Measurements from ENCODE around the gene RBBP5. TPM values are rescaled to one million over a fixed set of nuclear protein-coding genes. Genes with fewer than 3 reads are reported as not detected.

The RBBP5 gene
- total and polyA plus RNA-seq, 4 donors = 5.2 to 18.0 (median 9.7) TPM

DNA sequence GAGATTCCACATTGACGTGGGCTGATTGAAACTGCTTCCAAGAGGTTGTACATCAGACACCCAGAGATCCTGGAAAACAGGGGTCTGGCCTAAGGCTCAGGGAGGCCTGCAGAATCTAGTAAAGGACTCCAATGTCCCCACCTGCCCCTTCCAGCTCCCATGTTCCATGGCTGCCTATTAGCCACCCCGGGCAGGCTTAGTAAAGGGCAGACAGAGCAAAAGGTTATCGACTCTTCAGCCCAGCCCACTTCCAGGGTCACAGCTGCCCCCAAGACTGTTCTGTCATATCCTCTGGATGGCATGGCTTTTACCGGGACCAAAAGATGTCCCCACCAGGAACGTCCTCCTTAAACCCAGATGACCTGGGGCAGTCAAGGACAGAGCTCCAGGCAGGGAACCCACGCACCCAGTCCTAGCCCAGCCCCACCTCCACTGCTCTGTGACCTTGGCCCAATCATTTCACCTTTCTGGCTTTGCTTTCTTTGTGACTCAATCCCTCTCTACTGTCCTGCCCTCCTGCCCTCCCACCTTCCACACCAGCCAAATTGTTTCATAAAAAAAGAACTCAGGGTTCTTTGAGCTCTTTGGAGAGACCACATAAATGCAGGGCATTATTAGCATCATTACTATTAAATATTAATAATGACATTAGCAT, 83.5 kb downstream of the RBBP5 start:
- Histone ChIP-seq H3K36me3 (ENCODE audit: control insufficient read depth in 4 of 4, insufficient read depth in 4 of 4, low read length in 4 of 4) (no peaks in the 10 kb centered on the region), H3K9ac (ENCODE audit: insufficient read depth in 1 of 2, low read length in 2 of 2) (no peak overlapping the region), H3K27ac (ENCODE audit: low read depth in 1 of 2, low read length in 1 of 2) (no peak overlapping the region), H3K4me1 (ENCODE audit: control insufficient read depth in 5 of 5, insufficient read depth in 5 of 5, low read length in 5 of 5) (peaks cover 0 to 3% (median 0%) of the 10 kb centered on the region in 5 donors), H3K4me3 (no peak overlapping the region), H3K27me3 (ENCODE audit: control insufficient read depth in 3 of 3, insufficient read depth in 3 of 3, low read length in 2 of 3) (peaks cover 3 to 35% (median 7%) of the 10 kb centered on the region in 3 donors), H3K9me3 (ENCODE audit: control insufficient read depth in 4 of 4, insufficient read depth in 3 of 4, low read length in 3 of 4) (peaks cover 0 to 2% (median 0%) of the 10 kb centered on the region in 4 donors)
- TF ChIP-seq, protein P1, sequence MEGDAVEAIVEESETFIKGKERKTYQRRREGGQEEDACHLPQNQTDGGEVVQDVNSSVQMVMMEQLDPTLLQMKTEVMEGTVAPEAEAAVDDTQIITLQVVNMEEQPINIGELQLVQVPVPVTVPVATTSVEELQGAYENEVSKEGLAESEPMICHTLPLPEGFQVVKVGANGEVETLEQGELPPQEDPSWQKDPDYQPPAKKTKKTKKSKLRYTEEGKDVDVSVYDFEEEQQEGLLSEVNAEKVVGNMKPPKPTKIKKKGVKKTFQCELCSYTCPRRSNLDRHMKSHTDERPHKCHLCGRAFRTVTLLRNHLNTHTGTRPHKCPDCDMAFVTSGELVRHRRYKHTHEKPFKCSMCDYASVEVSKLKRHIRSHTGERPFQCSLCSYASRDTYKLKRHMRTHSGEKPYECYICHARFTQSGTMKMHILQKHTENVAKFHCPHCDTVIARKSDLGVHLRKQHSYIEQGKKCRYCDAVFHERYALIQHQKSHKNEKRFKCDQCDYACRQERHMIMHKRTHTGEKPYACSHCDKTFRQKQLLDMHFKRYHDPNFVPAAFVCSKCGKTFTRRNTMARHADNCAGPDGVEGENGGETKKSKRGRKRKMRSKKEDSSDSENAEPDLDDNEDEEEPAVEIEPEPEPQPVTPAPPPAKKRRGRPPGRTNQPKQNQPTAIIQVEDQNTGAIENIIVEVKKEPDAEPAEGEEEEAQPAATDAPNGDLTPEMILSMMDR (IDR thresholded peaks at IDR 0.05; ENCODE audit: control extremely low read depth, extremely low read depth) = no peak
- no peak for ATAC-seq (ENCODE audit: insufficient read depth, low FRiP score)
- DNase-seq = no peak
- 82 to 90% methylated on average over 6 of the region's 6 CpGs for WGBS, 2 donors

- Histone ChIP-seq H3K27ac (ENCODE audit: low read depth in 1 of 2, low read length in 1 of 2) (no peak overlapping the region), H3K9ac (ENCODE audit: insufficient read depth in 1 of 2, low read length in 2 of 2) (no peak overlapping the region), H3K4me3 (no peak overlapping the region), H3K4me1 (ENCODE audit: control insufficient read depth in 5 of 5, insufficient read depth in 5 of 5, low read length in 5 of 5) (no peaks in the 10 kb centered on the region), H3K9me3 (ENCODE audit: control insufficient read depth in 4 of 4, insufficient read depth in 3 of 4, low read length in 3 of 4) (peaks cover 0 to 2% (median 0%) of the 10 kb centered on the region in 4 donors), H3K27me3 (ENCODE audit: control insufficient read depth in 3 of 3, insufficient read depth in 3 of 3, low read length in 2 of 3) (peaks cover 0 to 33% (median 7%) of the 10 kb centered on the region in 3 donors), H3K36me3 (ENCODE audit: control insufficient read depth in 4 of 4, insufficient read depth in 4 of 4, low read length in 4 of 4) (no peaks in the 10 kb centered on the region)
- no peak for DNase-seq
- no peak for ATAC-seq (ENCODE audit: insufficient read depth, low FRiP score)
- TF ChIP-seq, protein P1 (IDR thresholded peaks at IDR 0.05; ENCODE audit: control extremely low read depth, extremely low read depth) = no peak
- WGBS, 2 donors = 88 to 91% methylated on average over 9 of the region's 9 CpGs
Measured at GRCh38 chr1:205037539-205037938, 84.2 kb downstream of the RBBP5 start.

Other genes with a start within 250 kb of the RBBP5 start
- under 1 TPM; 0.06 to 0.48 TPM for gene CNTN2, start 78.8 kb downstream of the RBBP5 start, total RNA-seq
- under 1 TPM; 0.01 to 0.08 TPM for gene CNTN2, start 78.8 kb downstream of the RBBP5 start, polyA plus RNA-seq
- gene TMEM81, start 37.5 kb downstream of the RBBP5 start, total RNA-seq = 1 to 10 TPM; 1.5 to 2.6 TPM
- gene TMEM81, start 37.5 kb downstream of the RBBP5 start, polyA plus RNA-seq = 1 to 10 TPM; 1.5 to 2.5 TPM
- gene DSTYK, start 89.7 kb upstream of the RBBP5 start, total RNA-seq = 10 to 100 TPM; 10.1 to 19.3 TPM
- 1 to 10 TPM; 3.5 to 4.2 TPM for gene DSTYK, start 89.7 kb upstream of the RBBP5 start, polyA plus RNA-seq
- 10 to 100 TPM in 1 of 2 donors, 1 to 10 TPM in 1; 2.9 to 27.0 TPM for gene TMCC2, start 106.0 kb upstream of the RBBP5 start, total RNA-seq
- 1 to 10 TPM; 1.9 to 2.0 TPM for gene TMCC2, start 106.0 kb upstream of the RBBP5 start, polyA plus RNA-seq
- gene NUAK2, start 199.8 kb upstream of the RBBP5 start, total RNA-seq = 10 to 100 TPM in 1 of 2 donors, 1 to 10 TPM in 1; 9.2 to 14.1 TPM
- gene NUAK2, start 199.8 kb upstream of the RBBP5 start, polyA plus RNA-seq = 1 to 10 TPM; 4.2 to 9.2 TPM
- gene KLHDC8A, start 234.9 kb upstream of the RBBP5 start, total RNA-seq = 1 to 10 TPM in 1 of 2 donors, under 1 TPM in 1; 0.58 to 1.4 TPM
- under 1 TPM; 0.17 to 0.24 TPM for gene KLHDC8A, start 234.9 kb upstream of the RBBP5 start, polyA plus RNA-seq